Measurements from ENCODE around the gene WDHD1. TPM values are rescaled to one million over a fixed set of nuclear protein-coding genes. Genes with fewer than 3 reads are reported as not detected.

Gene WDHD1
- total RNA-seq, 2 donors from 2014 or later = 0.66 to 1.0 TPM

GRCh38 chr14:54981698-54982097, 45.2 kb downstream of the WDHD1 start:
- H3K36me3 ChIP-seq (replicated peaks in 1 of 2; ENCODE audit: insufficient read depth in 1 of 2, low read depth in 2 of 2) = no peaks in the 10 kb centered on the region
- DNase-seq (no peak), ATAC-seq (no peak)
- 78 to 80% methylated on average over 6 of the region's 6 CpGs for WGBS, 2 donors
- peak in 1 of 7 experiments; percentile 19 for TF ChIP-seq CTCF (IDR thresholded peaks at IDR 0.05)
- no peak for TF ChIP-seq POLR2A (IDR thresholded peaks at IDR 0.05)
- H3K27me3 ChIP-seq = no peaks in the 10 kb centered on the region
- no peak overlapping the region for H3K4me3 ChIP-seq
- intact Hi-C loops (cut with DNase I) = no loop called here
- no peaks in the 10 kb centered on the region for H3K9me3 ChIP-seq
- H3K27ac ChIP-seq = no peak overlapping the region
- no peaks in the 10 kb centered on the region for H3K4me1 ChIP-seq

GRCh38 chr14:54979039-54979438, 47.9 kb downstream of the WDHD1 start:
- ATAC-seq (no peak), DNase-seq (no peak)
- H3K4me1 ChIP-seq = no peaks in the 10 kb centered on the region
- H3K36me3 ChIP-seq (replicated peaks in 1 of 2; ENCODE audit: insufficient read depth in 1 of 2, low read depth in 2 of 2) = no peaks in the 10 kb centered on the region
- H3K4me3 ChIP-seq = no peak overlapping the region
- WGBS, 2 donors = 67 to 76% methylated on average over 3 of the region's 3 CpGs
- no peak overlapping the region for H3K27ac ChIP-seq
- no peaks in the 10 kb centered on the region for H3K27me3 ChIP-seq
- no peak for TF ChIP-seq POLR2A (IDR thresholded peaks at IDR 0.05)
- TF ChIP-seq CTCF (IDR thresholded peaks at IDR 0.05) = no peak
- intact Hi-C loops (cut with DNase I) = no loop called here
- no peaks in the 10 kb centered on the region for H3K9me3 ChIP-seq

GRCh38 chr14:54976316-54976715, 50.6 kb downstream of the WDHD1 start:
- ATAC-seq = no peak
- H3K27me3 ChIP-seq = no peaks in the 10 kb centered on the region
- intact Hi-C loops (cut with DNase I) = no loop called here
- no peaks in the 10 kb centered on the region for H3K9me3 ChIP-seq
- H3K36me3 ChIP-seq (replicated peaks in 1 of 2; ENCODE audit: insufficient read depth in 1 of 2, low read depth in 2 of 2) = no peaks in the 10 kb centered on the region
- no peaks in the 10 kb centered on the region for H3K4me1 ChIP-seq
- no peak for TF ChIP-seq CTCF (IDR thresholded peaks at IDR 0.05)
- TF ChIP-seq POLR2A (IDR thresholded peaks at IDR 0.05) = no peak
- no peak overlapping the region for H3K4me3 ChIP-seq
- DNase-seq = no peak
- 84 to 95% methylated on average over 4 of the region's 4 CpGs for WGBS, 2 donors
- no peak overlapping the region for H3K27ac ChIP-seq

- TF ChIP-seq CTCF (IDR thresholded peaks at IDR 0.05) = no peak
- no peak for TF ChIP-seq POLR2A (IDR thresholded peaks at IDR 0.05)
- ATAC-seq (no peak), DNase-seq (no peak)
- Histone ChIP-seq H3K36me3 (replicated peaks in 1 of 2; ENCODE audit: insufficient read depth in 1 of 2, low read depth in 2 of 2) (no peaks in the 10 kb centered on the region), H3K9me3 (no peaks in the 10 kb centered on the region), H3K27ac (no peak overlapping the region), H3K27me3 (no peaks in the 10 kb centered on the region), H3K4me1 (no peaks in the 10 kb centered on the region), H3K4me3 (no peak overlapping the region)
- intact Hi-C loops (cut with DNase I) = no loop called here
- WGBS, 2 donors = 69 to 79% methylated on average over 3 of the region's 3 CpGs
Observed at GRCh38 chr14:54975856-54976255, 51.0 kb downstream of the WDHD1 start.

GRCh38 chr14:54974788-54975414, 52.0 kb downstream of the WDHD1 start:
- intact Hi-C loops (cut with DNase I) = no loop called here
- 53 to 61% methylated on average over 5 of the region's 5 CpGs for WGBS, 2 donors
- H3K4me1 ChIP-seq = no peaks in the 10 kb centered on the region
- no peak overlapping the region for H3K4me3 ChIP-seq
- no peaks in the 10 kb centered on the region for H3K9me3 ChIP-seq
- H3K36me3 ChIP-seq (replicated peaks in 1 of 2; ENCODE audit: insufficient read depth in 1 of 2, low read depth in 2 of 2) = no peaks in the 10 kb centered on the region
- no peaks in the 10 kb centered on the region for H3K27me3 ChIP-seq
- ATAC-seq = no peak
- DNase-seq = no peak
- TF ChIP-seq POLR2A (IDR thresholded peaks at IDR 0.05) (no peak), CTCF (IDR thresholded peaks at IDR 0.05) (no peak)
- H3K27ac ChIP-seq = peak overlapping the region in 3 of 4 donors; percentile 13 to 40 (median 16)
